BJ (cell line): Measurements from ENCODE around the gene FHAD1. TPM values are rescaled to one million over a fixed set of nuclear protein-coding genes. Genes with fewer than 3 reads are reported as not detected.

Source experiments
- CTCF ChIA-PET: fragments of 350-600 bp; formaldehyde crosslinking; extraction: SDS; loops from one replicate; lab custom pipeline; 2021; ENCODE audit warnings: antibody characterized with exemption, inconsistent platforms; lab: Yijun Ruan, JAX
- POLR2A ChIA-PET: fragments of 300-600 bp; sonication (Branson Sonifier 250); formaldehyde crosslinking; extraction: SDS; loops from one replicate; lab custom pipeline; 2021; ENCODE audit warnings: antibody characterized with exemption; lab: Charles Lee
- DNase-seq: peaks from one replicate; pipeline ENCODE4 v3.0.0-alpha.2; 2011; ENCODE audit warnings: low read depth
- H3K27me3 ChIP-seq: 2 replicates; pipeline ENCODE4 v1.6.0; 2011; ENCODE audit warnings: low read length; ENCODE audit not compliant: control insufficient read depth, insufficient read depth
- H3K36me3 ChIP-seq: 2 replicates; pipeline ENCODE4 v1.5.1; 2011; ENCODE audit warnings: low read length; ENCODE audit not compliant: control insufficient read depth, insufficient read depth
- H3K4me3 ChIP-seq: 2 replicates; pipeline ENCODE4 v1.5.1; 2011; ENCODE audit warnings: low read depth, mild to moderate bottlenecking, control low read depth, low read length
- CTCF ChIP-seq: IDR thresholded peaks from 2 replicates; pipeline ENCODE4 v1.5.1; 2011; ENCODE audit warnings: low read depth, mild to moderate bottlenecking, control low read depth, inconsistent platforms, low read length, moderate library complexity; ENCODE audit not compliant: insufficient read depth
- polyA plus RNA-seq: library from polyadenylated mRNA; depleted of rRNA; stranded (reverse); fragments of >200 nt; gene quantifications from 2 replicates; pipeline ENCODE4 v1.2.3, GENCODE V29; 2011

FHAD1 gene
- polyA plus RNA-seq, 1 experiment: not detected

GRCh38 chr1:15357612-15358207, 110.7 kb downstream of the FHAD1 start:
- Histone ChIP-seq H3K27me3 (no peaks in the 10 kb centered on the region), H3K4me3 (no peak overlapping the region), H3K36me3 (no peaks in the 10 kb centered on the region)
- no peak for DNase-seq
- ChIA-PET CTCF (no interaction called here), POLR2A (no interaction called here)
- no peak for TF ChIP-seq CTCF

GRCh38 chr1:15358565-15359133, 111.6 kb downstream of the FHAD1 start:
- ChIA-PET POLR2A (no interaction called here), CTCF (no interaction called here)
- Histone ChIP-seq H3K36me3 (no peaks in the 10 kb centered on the region), H3K4me3 (no peak overlapping the region), H3K27me3 (no peaks in the 10 kb centered on the region)
- TF ChIP-seq CTCF: no peak
- DNase-seq: no peak

GRCh38 chr1:15360700-15361099, 113.7 kb downstream of the FHAD1 start:
- CTCF ChIA-PET: interaction anchor here (0.6 kb wide), 1 partner anchor 209 kb away, joined by 4 read pairs; no protein-coding TSS in a partner anchor
- DNase-seq: no peak
- Histone ChIP-seq H3K27me3 (no peaks in the 10 kb centered on the region), H3K36me3 (no peaks in the 10 kb centered on the region), H3K4me3 (no peak overlapping the region)
- POLR2A ChIA-PET: no interaction called here
- no peak for TF ChIP-seq CTCF

- ChIA-PET CTCF (no interaction called here), POLR2A (no interaction called here)
- TF ChIP-seq CTCF: no peak
- Histone ChIP-seq H3K27me3 (no peaks in the 10 kb centered on the region), H3K4me3 (no peak overlapping the region), H3K36me3 (no peaks in the 10 kb centered on the region)
- DNase-seq: no peak
Observed at GRCh38 chr1:15362096-15362736, 115.2 kb downstream of the FHAD1 start.

GRCh38 chr1:15362737-15363128, 115.7 kb downstream of the FHAD1 start:
- Histone ChIP-seq H3K4me3 (no peak overlapping the region), H3K36me3 (no peaks in the 10 kb centered on the region), H3K27me3 (no peaks in the 10 kb centered on the region)
- no peak for TF ChIP-seq CTCF
- CTCF ChIA-PET: no interaction called here
- no peak for DNase-seq
- POLR2A ChIA-PET: no interaction called here
